HG02588 (cell line): ENCODE measurements around the gene CHSY1.

ENCODE experiments used
- ATAC-seq: cut with Tn5 transposase; IDR thresholded peaks from one replicate; pipeline ENCODE4 v1.9.1; 2021; ENCODE audit warnings: mild to moderate bottlenecking, moderate library complexity; ENCODE audit not compliant: unreplicated experiment

CHSY1 gene

DNA sequence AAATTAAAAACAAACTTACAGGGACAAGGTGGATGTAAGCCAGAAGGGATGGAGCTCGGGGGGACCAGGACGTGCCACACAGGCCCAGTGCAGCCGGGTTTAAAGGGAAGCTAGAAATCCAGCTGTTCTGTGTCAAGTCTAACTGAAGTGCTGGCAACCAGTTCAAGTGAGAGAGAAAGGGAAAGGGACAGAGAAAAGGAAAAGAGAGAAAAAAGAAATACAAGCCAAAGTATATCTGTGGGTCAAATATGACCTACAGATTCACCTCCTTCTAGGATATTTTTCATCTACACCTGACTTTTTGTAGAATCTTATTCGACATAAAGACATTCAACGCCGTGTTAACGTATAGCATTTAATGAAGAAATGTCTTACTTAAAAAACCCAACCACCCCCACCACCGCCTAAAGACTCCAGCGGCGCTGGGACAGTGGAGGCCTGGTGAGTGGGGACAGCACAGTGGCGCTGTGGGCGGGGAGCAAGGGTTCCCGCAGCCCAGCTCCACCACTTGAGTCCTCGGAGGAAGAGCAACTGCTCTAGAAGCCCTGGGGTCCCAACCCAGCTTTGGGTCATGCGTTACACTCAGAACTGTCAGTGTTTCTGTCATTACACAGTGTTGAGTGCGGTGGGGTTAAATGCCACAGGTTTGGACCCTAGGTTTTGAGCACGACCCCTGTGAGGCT, 62.3 kb downstream of the CHSY1 start:
- no peak for ATAC-seq

DNA sequence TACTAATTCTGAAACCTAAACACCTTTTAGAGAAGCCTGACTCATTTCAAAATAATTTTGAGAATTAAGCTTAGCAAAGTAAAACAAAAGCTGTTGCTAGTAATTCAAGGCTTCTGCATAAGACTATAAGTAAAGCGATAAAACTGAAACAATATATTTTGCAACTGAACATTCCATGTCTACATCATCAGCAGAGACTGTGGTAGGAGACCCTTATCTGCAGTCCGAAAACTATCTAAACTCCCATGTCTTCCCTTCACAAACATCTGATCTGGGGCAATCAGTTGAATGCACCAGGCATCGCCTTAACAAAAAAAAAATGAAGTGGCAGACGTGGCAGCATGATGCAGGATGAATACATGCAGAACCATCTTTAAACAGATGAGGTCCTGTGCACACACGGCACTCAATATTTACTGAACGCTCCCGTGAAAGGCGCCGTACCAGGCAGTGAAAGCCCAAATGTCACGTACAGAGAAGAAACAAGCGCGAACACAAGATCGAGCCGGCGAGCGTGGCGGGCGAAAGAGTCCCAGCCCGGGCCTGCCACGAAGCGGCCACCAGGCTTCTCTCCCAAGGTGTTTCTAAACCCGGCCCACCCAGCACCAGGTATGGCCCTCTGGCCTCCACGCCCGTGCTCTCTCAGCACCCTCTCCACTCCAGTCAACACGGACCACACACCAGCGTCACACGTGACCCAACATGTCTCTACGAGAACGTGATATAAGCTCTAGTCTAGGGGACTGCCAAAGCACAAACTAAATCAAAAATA, 63.0 kb downstream of the CHSY1 start:
- peak; percentile 54 for ATAC-seq

DNA sequence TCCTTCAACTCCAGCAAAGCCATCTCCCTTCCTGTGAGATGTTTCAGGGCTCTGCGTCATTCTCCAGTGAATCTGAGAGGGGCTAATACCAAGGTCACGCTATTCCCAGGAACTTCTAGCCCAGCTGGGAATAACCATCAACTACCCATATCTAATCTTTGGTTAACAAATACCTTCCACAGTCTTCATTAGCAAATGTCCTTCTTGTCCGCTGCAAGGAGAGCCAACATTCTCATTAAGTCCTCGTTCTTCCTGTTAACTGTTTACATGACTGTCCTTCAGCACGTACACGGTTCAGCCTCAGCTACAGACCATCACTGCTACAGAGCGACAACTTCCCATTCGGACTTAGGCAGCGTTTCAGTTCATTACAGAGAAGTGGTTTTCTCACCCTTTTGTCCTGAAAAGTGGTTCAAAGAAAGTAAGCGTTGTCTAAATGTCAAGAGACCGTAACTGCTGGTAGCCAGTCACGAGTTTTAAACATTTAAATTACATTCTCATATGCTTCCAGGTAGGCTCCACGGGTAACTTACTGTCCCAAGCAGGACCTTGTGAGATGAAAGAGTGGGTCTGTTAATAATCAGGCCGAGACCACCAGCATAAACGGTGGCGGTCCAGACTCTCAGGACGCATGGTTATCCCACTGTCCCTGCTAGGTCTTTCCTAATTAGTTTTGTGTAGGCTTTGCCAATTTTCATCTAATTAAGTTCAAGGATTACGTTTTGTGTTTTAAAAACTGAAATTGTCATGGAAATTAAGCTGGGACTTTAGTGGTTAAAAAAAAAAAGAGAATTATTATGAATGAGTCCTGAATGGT, 63.8 kb downstream of the CHSY1 start:
- no peak for ATAC-seq

DNA sequence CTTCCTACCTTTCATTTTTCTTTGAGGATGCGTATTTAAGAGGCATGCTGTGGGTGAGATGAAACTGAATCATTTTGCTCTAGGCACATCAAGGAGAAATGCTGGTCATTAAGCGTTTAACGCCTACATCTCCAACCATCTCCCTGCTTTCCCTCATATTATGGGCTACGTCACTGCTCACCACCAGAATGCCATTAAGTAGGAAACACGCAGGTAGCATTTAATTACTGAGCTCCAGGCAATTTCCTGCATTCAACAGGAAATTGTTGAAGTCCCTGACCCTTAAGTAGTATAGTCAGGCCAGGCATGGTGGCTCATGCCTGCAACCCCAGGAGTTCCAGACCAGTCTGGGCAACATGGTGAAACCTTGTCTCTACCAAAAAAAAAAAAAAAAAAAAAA, 66.1 kb downstream of the CHSY1 start:
- ATAC-seq: no peak

DNA sequence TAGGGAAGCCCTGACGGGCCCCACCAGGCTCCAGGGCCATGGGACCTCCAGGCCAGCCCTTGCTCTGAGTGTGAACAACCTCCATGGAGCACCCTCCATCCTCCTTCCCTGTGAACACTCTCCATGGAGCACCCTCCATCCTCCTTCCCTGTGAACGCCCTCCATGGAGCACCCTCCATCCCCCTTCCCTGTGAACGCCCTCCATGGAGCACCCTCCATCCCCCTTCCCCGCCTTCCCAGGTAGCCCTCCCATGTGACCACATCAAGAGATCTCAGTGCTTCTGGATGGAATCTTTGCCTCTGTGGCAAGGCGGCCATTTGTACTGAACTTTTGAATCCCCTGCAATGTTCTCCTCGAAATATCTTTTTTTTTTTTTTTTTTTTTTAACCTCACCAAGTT, 66.5 kb downstream of the CHSY1 start:
- ATAC-seq: no peak

DNA sequence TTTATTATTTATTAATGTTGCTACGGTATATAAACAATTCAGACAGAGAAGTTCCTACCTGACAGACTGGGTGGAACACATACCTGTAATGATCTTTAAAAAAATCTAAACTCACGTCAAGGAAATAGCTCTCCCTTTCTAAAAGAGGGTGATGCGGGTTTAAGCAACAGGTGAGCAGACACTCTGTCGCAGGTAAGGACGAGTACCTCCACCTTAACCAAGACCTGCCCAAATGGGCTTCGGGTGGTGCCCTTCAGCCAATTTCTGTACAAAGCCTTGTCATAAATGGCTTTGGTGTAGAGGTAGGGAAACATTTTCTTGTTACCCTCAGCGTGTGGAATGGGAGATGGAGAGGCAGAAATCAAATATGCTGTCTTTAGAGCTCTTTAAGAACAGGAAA, 67.0 kb downstream of the CHSY1 start:
- ATAC-seq: no peak

DNA sequence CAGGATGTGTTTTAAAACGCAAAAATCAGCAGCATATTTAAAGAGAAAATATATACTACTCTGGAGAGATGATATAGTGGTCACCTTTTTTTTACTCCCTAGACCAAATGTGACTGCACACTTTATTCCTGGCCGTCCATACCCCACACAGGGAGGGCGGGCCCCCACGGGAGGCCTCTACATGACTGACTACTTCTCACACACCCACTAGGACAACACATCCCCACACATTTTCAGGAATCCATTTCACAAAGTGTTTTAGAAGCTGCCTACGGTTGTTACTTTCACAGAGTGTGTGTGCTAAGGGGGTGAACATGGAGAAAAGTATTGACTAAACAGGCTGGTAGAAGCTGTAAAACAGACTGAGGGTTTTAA, 67.9 kb downstream of the CHSY1 start:
- no peak for ATAC-seq

DNA sequence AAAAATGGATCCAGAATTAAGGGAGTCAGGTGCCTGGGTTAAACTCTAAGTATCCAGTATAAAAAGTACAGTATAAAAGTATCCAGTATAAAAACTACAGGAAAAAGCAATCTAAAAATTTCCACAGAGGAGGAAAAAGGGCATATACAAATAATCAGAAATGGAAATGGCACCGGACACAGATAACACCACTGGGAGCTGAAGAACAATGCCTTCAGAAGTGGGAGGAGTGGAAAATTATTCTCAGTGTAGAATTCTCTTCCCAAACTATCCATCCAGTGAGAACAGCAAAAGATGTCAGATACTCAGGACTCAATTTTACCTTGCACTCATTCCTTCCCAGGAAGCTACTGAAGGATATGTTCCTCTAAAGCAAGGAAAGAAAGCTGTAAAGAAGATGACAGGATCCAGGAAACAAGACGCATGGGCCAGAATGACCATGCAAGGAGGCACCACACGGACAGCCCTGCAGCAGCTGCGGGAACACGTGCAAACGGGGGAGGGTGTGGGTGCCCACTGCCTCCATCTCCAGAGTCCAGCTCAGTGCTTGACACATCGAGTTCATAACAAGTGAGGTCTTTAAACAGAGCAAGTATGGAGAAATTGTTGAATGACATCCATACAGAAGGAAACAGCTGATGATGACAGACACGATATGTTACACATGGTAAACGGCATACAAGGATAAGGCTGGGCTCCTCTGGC, 68.5 kb downstream of the CHSY1 start:
- ATAC-seq: no peak

DNA sequence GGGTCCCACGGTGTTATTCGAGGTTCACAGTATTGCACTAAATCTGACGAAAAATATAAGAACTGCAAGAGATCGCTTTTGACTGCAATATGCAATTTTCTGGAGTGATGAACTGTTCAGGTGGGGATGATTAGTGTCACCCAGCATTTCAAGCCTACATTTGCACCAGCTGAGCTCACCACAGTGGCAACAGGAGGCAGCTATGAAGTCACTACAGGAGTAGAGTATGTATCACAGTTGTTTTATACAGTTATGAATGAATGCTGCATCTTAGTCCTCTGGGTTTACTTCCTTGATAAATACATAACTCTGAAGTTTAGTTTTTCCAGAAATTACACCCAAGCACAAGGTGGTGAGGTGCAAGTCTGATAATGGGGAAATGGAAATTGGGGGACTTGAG, 69.6 kb downstream of the CHSY1 start:
- no peak for ATAC-seq

DNA sequence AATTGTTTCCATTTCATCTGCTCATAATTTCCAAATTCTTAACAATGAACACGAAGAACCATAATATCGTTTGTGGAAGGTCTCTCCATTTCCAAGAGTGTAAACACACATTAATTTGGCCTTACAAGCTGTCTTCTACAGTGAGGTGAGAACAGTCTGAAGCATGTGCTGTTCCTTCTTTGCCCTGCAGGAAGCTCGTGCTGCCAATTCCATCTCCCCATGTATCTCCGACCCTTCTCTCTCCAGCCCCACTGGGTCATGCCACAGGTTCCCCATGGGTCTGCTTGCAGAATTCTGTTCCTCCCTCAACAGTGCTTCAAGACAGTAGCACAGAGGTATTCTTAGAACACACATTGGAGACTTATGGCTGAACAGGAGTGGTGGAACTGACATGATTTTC, 70.5 kb downstream of the CHSY1 start:
- ATAC-seq: no peak

DNA sequence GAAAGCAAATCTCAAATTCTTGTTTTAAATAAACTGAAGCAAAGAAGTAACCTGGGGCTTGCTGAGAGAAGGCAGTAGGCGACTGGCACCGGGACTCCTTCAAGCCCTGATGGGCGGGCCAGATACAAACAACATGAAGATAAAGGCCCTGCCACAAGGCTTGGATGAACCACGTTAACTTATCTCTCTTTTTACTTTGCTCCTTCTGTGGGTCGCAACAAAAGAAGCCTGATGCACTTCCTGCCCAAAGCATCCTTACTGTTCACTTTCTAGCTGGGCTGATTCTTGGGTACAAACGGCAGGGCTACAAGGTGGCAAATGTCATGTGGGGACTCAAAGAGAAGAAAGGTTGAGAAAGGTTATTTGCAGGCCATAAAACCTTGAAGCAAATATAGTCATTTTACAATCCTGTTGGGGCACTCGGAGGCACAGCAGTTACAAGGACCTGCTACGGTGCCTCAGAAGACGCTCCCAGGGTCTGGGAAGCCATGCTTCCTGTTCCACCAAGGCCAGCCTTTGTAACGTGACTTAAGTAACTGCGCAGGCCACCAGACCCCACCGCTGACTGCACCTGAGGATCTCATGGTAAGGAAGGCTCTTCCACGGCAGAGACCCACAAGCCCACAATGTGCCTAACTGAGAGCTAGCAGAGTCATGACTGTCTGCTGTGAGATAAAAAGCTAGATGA, 71.1 kb downstream of the CHSY1 start:
- ATAC-seq: no peak

DNA sequence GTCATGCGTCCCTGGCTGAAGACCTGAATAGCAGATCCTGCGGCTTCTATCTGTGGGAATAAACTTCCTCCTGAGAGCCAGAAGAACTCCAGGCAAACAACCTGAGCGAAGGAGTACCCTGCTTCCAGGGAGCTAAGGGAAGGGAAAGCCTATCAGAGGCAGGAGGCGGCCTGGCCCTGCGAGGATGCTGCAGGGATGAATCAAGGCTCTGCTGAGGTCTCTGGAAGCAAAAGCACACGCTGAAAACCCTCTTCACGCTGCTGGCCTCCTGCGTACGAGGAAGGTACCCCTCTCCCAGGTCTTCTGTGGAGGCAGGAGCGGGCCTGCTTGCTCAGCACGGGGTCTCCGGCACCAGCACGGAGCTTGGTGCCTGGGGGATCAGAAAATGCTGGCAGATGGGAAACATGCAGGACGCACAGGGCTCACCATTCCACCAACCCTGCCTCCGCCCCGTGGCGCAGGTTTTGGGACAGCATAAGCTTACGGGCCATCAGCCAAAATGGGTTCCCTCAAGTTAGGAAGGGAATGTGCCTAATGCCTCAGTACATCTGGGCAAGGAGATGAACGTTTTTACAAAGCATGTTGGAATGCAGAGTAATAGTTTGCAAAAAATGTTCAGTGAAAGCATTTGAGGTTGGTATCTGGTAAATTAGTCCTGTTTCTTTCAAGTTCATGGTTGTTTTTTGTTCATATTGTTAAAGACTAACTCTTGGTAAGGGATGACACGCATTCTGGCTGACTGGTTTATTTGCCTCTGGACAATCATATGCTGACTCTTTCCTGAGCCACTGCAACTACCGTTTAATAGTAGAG, 72.3 kb downstream of the CHSY1 start:
- no peak for ATAC-seq

DNA sequence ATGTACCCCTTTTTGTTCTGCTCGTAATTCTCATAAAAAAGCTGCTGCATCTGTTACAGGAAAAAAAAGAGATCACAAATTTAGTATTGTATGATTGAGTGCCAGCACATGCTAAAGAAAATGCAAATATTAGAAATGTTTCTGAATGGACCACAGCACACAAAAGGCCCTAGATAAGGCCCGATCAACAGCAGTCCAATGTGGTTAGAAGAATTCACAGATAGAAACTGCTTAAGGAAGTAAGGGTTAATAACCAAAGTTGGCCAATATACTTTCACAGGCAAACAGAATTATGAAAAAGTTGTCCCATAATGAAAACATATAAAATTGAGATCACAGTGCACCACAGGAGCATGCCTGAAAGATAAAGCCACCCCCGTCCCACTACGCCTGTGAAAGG, 72.9 kb downstream of the CHSY1 start:
- ATAC-seq: no peak

DNA sequence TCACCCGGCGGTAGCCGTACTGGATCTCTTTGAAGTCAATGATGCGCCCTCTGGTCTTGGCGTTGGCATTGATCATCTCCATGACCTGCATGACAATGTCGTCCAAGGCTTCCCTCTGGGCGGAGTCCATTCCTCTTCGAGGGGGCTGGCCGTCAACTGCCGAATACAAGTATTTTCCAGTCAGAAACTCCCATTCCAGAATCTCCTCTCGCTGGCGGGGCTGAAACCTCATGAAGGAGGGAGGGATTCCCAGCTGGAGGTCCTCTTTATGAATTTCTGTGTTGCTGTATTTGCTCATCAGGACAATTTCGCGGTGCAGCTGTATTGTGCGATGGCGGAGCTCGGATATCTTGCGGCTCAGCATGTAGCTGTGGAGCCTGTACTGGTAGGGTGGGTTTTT, 73.4 kb downstream of the CHSY1 start:
- no peak for ATAC-seq

DNA sequence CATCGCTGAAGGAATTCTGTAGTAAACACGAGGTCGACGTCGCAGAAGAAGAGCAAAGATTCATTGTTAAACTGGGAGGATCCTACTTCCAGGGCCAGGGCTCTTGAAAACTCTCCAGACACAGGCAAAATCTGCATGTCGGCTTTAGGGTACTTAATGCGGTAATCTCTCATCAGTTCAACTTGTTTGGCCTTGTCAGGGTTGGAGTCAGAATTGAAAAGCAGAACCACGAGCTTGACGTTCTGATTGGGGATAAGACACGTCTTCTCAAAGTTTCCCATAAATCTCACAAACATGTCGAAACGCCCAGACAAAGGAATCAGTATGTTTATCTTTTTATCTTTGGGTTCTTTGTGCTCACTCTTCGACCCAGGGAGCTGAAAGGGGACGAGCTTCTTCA, 74.0 kb downstream of the CHSY1 start:
- no peak for ATAC-seq

DNA sequence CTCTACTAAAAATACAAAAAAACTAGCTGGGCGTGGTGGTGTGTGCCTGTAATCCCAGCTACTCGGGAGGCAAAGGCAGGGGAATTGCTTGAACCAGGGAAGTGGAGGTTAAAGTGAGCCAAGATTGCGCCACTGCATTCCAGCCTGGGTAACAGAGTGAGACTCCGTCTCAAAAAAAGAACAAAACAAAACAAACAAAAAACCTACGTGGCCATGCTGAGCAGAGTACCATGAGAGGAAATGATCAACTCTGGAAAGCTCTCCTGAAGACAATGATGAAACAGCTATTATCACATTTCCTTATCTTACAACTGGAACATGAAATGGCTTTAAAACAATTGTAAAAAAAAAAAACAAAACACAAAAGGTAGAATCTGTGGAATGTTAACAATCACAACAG, 75.2 kb downstream of the CHSY1 start:
- no peak for ATAC-seq

DNA sequence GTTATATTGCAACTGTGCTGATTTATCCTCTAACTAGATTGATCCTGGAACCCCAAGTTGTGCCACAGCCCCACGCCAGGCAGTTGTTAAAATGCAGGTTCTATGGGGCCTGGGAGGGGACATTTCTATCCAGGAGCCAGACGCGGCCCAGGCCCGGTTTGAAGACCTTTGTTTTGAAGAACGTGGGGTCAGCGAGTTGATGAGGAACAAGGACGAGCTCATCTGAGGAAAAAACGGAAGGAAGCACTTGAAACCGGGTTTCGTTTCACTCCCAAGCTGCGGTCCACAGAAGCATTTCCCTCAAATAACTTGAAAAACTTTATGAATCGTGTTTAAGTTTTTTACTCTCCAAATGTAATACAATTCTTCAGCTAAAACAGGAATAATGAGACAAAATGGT, 76.4 kb downstream of the CHSY1 start:
- no peak for ATAC-seq

DNA sequence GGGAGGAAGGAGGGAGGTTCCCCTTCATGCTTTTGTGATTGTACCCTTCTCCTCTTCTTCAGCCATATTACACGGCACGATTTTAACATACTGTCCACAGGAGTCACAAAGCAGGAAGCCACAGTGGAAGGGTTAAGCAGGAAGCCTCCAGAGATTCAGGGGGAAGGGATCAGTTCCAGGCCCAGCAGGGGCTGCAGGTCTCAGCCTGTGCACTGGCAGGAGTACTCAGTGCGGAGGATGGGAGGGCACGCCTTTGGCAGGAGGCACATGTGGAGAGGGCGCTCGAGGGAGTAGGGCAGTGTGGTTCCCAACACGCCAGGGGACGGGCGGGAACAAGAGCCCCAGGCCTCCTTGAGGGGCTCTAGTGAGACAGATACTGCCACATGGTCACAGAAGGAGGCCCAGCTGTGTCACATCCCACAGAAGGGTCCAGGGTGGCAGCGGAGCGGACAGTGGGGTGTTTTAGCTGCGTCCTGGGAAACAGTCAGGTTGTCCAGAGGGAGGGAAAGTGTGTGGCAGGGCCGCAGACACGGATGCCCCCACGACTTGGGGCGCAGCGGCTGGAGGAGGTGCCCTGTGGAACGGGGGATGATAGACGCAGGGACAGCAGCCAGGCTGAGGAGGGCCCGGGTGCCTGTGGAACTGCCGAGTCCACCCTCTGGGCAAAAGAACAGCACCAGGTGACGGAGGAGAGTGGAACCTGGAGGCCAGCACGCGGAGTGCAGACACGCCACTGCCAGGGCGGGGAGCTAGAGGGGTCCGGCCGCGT, 77.5 kb downstream of the CHSY1 start:
- no peak for ATAC-seq
